KMS-11 (cell line): ENCODE results near the gene C19orf33.

Source experiments
- H2AFZ ChIP-seq: fragments of 200-600 bp; sonication (generic); 2 replicates; pipeline ENCODE4 v1.6.1; 2016; ENCODE audit warnings: antibody characterized with exemption, mixed run types, low read depth
- H3K27ac ChIP-seq: fragments of 200-600 bp; sonication (generic); 2 replicates; pipeline ENCODE4 v1.6.1; 2016; ENCODE audit warnings: mild to moderate bottlenecking, mixed run types
- H3K27me3 ChIP-seq: fragments of 200-600 bp; sonication (generic); 2 replicates; pipeline ENCODE4 v1.6.1; 2017; ENCODE audit warnings: mild to moderate bottlenecking, low read depth, mixed run types, moderate library complexity; ENCODE audit not compliant: insufficient read depth
- H3K36me3 ChIP-seq: fragments of 200-600 bp; sonication (generic); 2 replicates; pipeline ENCODE4 v1.6.1; 2017; ENCODE audit warnings: mild to moderate bottlenecking, mixed run types; ENCODE audit not compliant: insufficient read depth
- H3K4me1 ChIP-seq: fragments of 200-600 bp; sonication (generic); 2 replicates; pipeline ENCODE4 v1.6.1; 2016; ENCODE audit warnings: mild to moderate bottlenecking, low read depth, mixed run types; ENCODE audit not compliant: poor library complexity, severe bottlenecking
- H3K4me2 ChIP-seq: fragments of 200-600 bp; sonication (generic); 2 replicates; pipeline ENCODE4 v1.7.0; 2016; ENCODE audit warnings: mild to moderate bottlenecking, mixed run types
- H3K4me3 ChIP-seq: fragments of 200-600 bp; sonication (generic); IDR thresholded peaks from 2 replicates; pipeline ENCODE4 v1.6.1; 2017; ENCODE audit warnings: low read depth, low read length, mixed read lengths; ENCODE audit not compliant: insufficient read depth
- H3K79me2 ChIP-seq: fragments of 200-600 bp; sonication (generic); 2 replicates; pipeline ENCODE4 v1.6.1; 2016; ENCODE audit warnings: low read depth, mixed run types; ENCODE audit not compliant: insufficient read depth
- H3K9ac ChIP-seq: fragments of 200-600 bp; sonication (generic); 2 replicates; pipeline ENCODE4 v1.6.1; 2016; ENCODE audit warnings: mild to moderate bottlenecking, mixed run types
- H4K20me1 ChIP-seq: fragments of 200-600 bp; sonication (generic); 2 replicates; pipeline ENCODE4 v1.6.1; 2016; ENCODE audit warnings: mild to moderate bottlenecking, mixed run types; ENCODE audit not compliant: insufficient read depth
- CTCF ChIP-seq: fragments of 200-600 bp; sonication (generic); conservative IDR thresholded peaks from 2 replicates; pipeline ENCODE4 v1.6.1; 2017; ENCODE audit warnings: low read depth, mild to moderate bottlenecking, antibody characterized with exemption, low read length, moderate library complexity, mixed read lengths

Gene C19orf33

GRCh38 chr19:38293281-38293680, 10.8 kb upstream of the C19orf33 start:
- Histone ChIP-seq H4K20me1 (no peaks in the 10 kb centered on the region), H3K36me3 (no peaks in the 10 kb centered on the region), H3K27ac (no peak overlapping the region)

GRCh38 chr19:38294090-38294489, 10.0 kb upstream of the C19orf33 start:
- H4K20me1 ChIP-seq: no peaks in the 10 kb centered on the region
- no peaks in the 10 kb centered on the region for H3K4me1 ChIP-seq
- no peak overlapping the region for H3K27ac ChIP-seq
- H3K79me2 ChIP-seq: no peaks in the 10 kb centered on the region
- H3K4me3 ChIP-seq: no peak overlapping the region
- H3K36me3 ChIP-seq: no peaks in the 10 kb centered on the region
- H3K27me3 ChIP-seq: peaks cover 25% of the 10 kb centered on the region; the same call in 1 of the 2 replicates
- H3K9ac ChIP-seq: no peak overlapping the region
- no peak overlapping the region for H3K4me2 ChIP-seq
- H2AFZ ChIP-seq: no peak overlapping the region
- no peak for TF ChIP-seq CTCF

More at GRCh38 chr19:38293281-38293680, 10.8 kb upstream of the C19orf33 start:
- no peak overlapping the region for H3K4me2 ChIP-seq
- H2AFZ ChIP-seq: no peak overlapping the region
- H3K9ac ChIP-seq: no peak overlapping the region
- H3K4me3 ChIP-seq: no peak overlapping the region
- peaks cover 25% of the 10 kb centered on the region; the same call in 1 of the 2 replicates for H3K27me3 ChIP-seq
- no peaks in the 10 kb centered on the region for H3K4me1 ChIP-seq
- H3K79me2 ChIP-seq: no peaks in the 10 kb centered on the region
- no peak for TF ChIP-seq CTCF

GRCh38 chr19:38298821-38299680, 5.0 kb upstream of the C19orf33 start:
- H3K4me1 ChIP-seq: no peaks in the 10 kb centered on the region
- no peak for TF ChIP-seq CTCF
- H3K4me2 ChIP-seq: no peak overlapping the region
- no peaks in the 10 kb centered on the region for H3K36me3 ChIP-seq
- no peak overlapping the region for H2AFZ ChIP-seq
- H3K27me3 ChIP-seq: peaks cover 6% of the 10 kb centered on the region; the same call in 1 of the 2 replicates
- no peak overlapping the region for H3K9ac ChIP-seq
- no peak overlapping the region for H3K27ac ChIP-seq
- H3K4me3 ChIP-seq: no peak overlapping the region
- no peaks in the 10 kb centered on the region for H3K79me2 ChIP-seq
- H4K20me1 ChIP-seq: no peaks in the 10 kb centered on the region

GRCh38 chr19:38304352-38304865, 358 bp downstream of the C19orf33 start:
- Histone ChIP-seq H3K27ac (no peak overlapping the region), H3K4me2 (no peak overlapping the region)

More at GRCh38 chr19:38304352-38304865, 358 bp downstream of the C19orf33 start:
- Histone ChIP-seq H3K36me3 (no peaks in the 10 kb centered on the region), H3K9ac (no peak overlapping the region), H3K27me3 (no peaks in the 10 kb centered on the region), H2AFZ (no peak overlapping the region), H3K4me3 (no peak overlapping the region), H3K79me2 (no peaks in the 10 kb centered on the region), H4K20me1 (no peaks in the 10 kb centered on the region), H3K4me1 (no peaks in the 10 kb centered on the region)
- TF ChIP-seq CTCF: no peak
